Measurements from ENCODE around the gene KCTD10.

Gene KCTD10

GRCh38 chr12:109461846-109462756, 15.0 kb downstream of the KCTD10 start:
- DNase-seq (ENCODE audit: low read depth in 1 of 2, low spot score in 1 of 2): peak in 1 of 2 experiments; percentile 83
- no peak for TF ChIP-seq JUND (IDR thresholded peaks at IDR 0.05; ENCODE audit: low read depth)
- in situ Hi-C loops (cut with HindIII; ENCODE audit: low pct_unique_long_range_greater_than_20kb, low sequenced_read_pairs): no loop called here

GRCh38 chr12:109461049-109461845, 15.9 kb downstream of the KCTD10 start:
- in situ Hi-C loops (cut with HindIII; ENCODE audit: low pct_unique_long_range_greater_than_20kb, low sequenced_read_pairs): no loop called here
- no peak for DNase-seq (ENCODE audit: low read depth in 1 of 2, low spot score in 1 of 2)
- TF ChIP-seq JUND (IDR thresholded peaks at IDR 0.05; ENCODE audit: low read depth): no peak

GRCh38 chr12:109460538-109460937, 16.6 kb downstream of the KCTD10 start:
- in situ Hi-C loops (cut with HindIII; ENCODE audit: low pct_unique_long_range_greater_than_20kb, low sequenced_read_pairs): no loop called here
- DNase-seq (ENCODE audit: low read depth in 1 of 2, low spot score in 1 of 2): no peak
- TF ChIP-seq JUND (IDR thresholded peaks at IDR 0.05; ENCODE audit: low read depth): no peak

GRCh38 chr12:109459247-109459646, 17.9 kb downstream of the KCTD10 start:
- no peak for TF ChIP-seq JUND (IDR thresholded peaks at IDR 0.05; ENCODE audit: low read depth)
- in situ Hi-C loops (cut with HindIII; ENCODE audit: low pct_unique_long_range_greater_than_20kb, low sequenced_read_pairs): no loop called here
- DNase-seq (ENCODE audit: low read depth in 1 of 2, low spot score in 1 of 2): no peak

- no peak for TF ChIP-seq JUND (IDR thresholded peaks at IDR 0.05; ENCODE audit: low read depth)
- DNase-seq (ENCODE audit: low read depth in 1 of 2, low spot score in 1 of 2): no peak
- in situ Hi-C loops (cut with HindIII; ENCODE audit: low pct_unique_long_range_greater_than_20kb, low sequenced_read_pairs): no loop called here
Observed at GRCh38 chr12:109458771-109459208, 18.3 kb downstream of the KCTD10 start.

- in situ Hi-C loops (cut with HindIII; ENCODE audit: low pct_unique_long_range_greater_than_20kb, low sequenced_read_pairs): no loop called here
- DNase-seq (ENCODE audit: low read depth in 1 of 2, low spot score in 1 of 2): no peak
- TF ChIP-seq JUND (IDR thresholded peaks at IDR 0.05; ENCODE audit: low read depth): no peak
Observed at GRCh38 chr12:109458086-109458485, 19.0 kb downstream of the KCTD10 start.

- in situ Hi-C loops (cut with HindIII; ENCODE audit: low pct_unique_long_range_greater_than_20kb, low sequenced_read_pairs): no loop called here
- TF ChIP-seq JUND (IDR thresholded peaks at IDR 0.05; ENCODE audit: low read depth): no peak
Observed at GRCh38 chr12:109455706-109456105, 21.4 kb downstream of the KCTD10 start.

GRCh38 chr12:109452489-109452888, 24.6 kb downstream of the KCTD10 start:
- no peak for DNase-seq (ENCODE audit: low read depth in 1 of 2, low spot score in 1 of 2)
- in situ Hi-C loops (cut with HindIII; ENCODE audit: low pct_unique_long_range_greater_than_20kb, low sequenced_read_pairs): no loop called here
- no peak for TF ChIP-seq JUND (IDR thresholded peaks at IDR 0.05; ENCODE audit: low read depth)

More at GRCh38 chr12:109455706-109456105, 21.4 kb downstream of the KCTD10 start:
- DNase-seq (ENCODE audit: low read depth in 1 of 2, low spot score in 1 of 2): no peak

- no peak for TF ChIP-seq JUND (IDR thresholded peaks at IDR 0.05; ENCODE audit: low read depth)
- in situ Hi-C loops (cut with HindIII; ENCODE audit: low pct_unique_long_range_greater_than_20kb, low sequenced_read_pairs): no loop called here
- no peak for DNase-seq (ENCODE audit: low read depth in 1 of 2, low spot score in 1 of 2)
Observed at GRCh38 chr12:109451400-109451799, 25.7 kb downstream of the KCTD10 start.

- DNase-seq (ENCODE audit: low read depth in 1 of 2, low spot score in 1 of 2): no peak
- TF ChIP-seq JUND (IDR thresholded peaks at IDR 0.05; ENCODE audit: low read depth): no peak
- in situ Hi-C loops (cut with HindIII; ENCODE audit: low pct_unique_long_range_greater_than_20kb, low sequenced_read_pairs): no loop called here
Observed at GRCh38 chr12:109450980-109451379, 26.1 kb downstream of the KCTD10 start.

GRCh38 chr12:109449845-109450532, 27.1 kb downstream of the KCTD10 start:
- in situ Hi-C loops (cut with HindIII; ENCODE audit: low pct_unique_long_range_greater_than_20kb, low sequenced_read_pairs): no loop called here

GRCh38 chr12:109448707-109449390, 28.3 kb downstream of the KCTD10 start:
- in situ Hi-C loops (cut with HindIII; ENCODE audit: low pct_unique_long_range_greater_than_20kb, low sequenced_read_pairs): no loop called here
- TF ChIP-seq JUND (IDR thresholded peaks at IDR 0.05; ENCODE audit: low read depth): peak; percentile 34; the same call in 1 of the 2 replicates
- DNase-seq (ENCODE audit: low read depth in 1 of 2, low spot score in 1 of 2): peak; percentile 47 to 56

More at GRCh38 chr12:109449845-109450532, 27.1 kb downstream of the KCTD10 start:
- no peak for DNase-seq (ENCODE audit: low read depth in 1 of 2, low spot score in 1 of 2)
- TF ChIP-seq JUND (IDR thresholded peaks at IDR 0.05; ENCODE audit: low read depth): no peak
